Measurements from ENCODE around the gene MTHFSD. TPM values are rescaled to one million over a fixed set of nuclear protein-coding genes. Genes with fewer than 3 reads are reported as not detected.

MTHFSD gene
- total RNA-seq, 1 experiment from 2014 or later: 30.7 TPM

DNA sequence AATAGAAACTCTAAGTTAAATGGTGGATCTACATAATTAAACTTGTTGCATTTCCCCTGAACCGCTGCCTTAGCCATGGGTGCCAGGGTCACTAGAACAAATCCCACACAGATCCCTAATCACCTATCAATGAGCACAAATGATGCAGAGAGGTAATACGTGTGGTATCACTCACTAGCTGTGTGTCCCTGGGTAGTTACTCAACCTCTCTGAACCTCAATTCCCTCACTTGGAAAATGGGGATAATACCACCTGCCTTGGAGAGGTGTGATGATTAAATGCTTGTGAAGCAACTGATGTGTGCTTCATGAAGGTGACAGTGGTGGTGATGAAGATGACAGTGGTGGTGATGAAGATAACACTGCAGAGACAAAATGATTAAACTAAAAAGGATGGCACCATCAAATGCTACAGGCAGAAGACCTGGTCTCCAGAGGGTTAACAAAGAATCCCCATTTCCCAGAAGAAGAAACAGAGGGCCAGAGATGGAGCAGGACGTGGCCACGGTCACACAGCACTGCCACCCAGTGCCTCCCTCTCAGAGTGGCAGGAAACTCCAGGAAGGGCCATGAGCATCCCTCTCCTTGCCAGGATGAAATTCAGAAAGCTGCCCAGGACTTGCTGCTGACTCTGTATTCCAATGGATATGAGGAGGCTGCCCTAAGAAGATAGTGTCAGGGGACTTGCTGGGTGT lies 62.6 kb downstream of the MTHFSD start:
- no peak for DNase-seq (ENCODE audit: unreplicated experiment)
- intact Hi-C loops (cut with micrococcal nuclease): no loop called here
- Mint-ChIP-seq H3K9me3 (ENCODE audit: unreplicated experiment) (no peaks in the 10 kb centered on the region), H3K4me1 (ENCODE audit: insufficient read depth, unreplicated experiment) (peaks cover 10% of the 10 kb centered on the region), H3K36me3 (ENCODE audit: insufficient read depth, unreplicated experiment) (no peaks in the 10 kb centered on the region), H3K27ac (ENCODE audit: low read depth, unreplicated experiment) (no peak overlapping the region), H3K4me3 (ENCODE audit: unreplicated experiment) (no peak overlapping the region), H3K27me3 (ENCODE audit: insufficient read depth, unreplicated experiment) (peaks cover 98% of the 10 kb centered on the region)
- BruUV-seq (replicated peaks): no TSS peak
- ChIA-PET CTCF (interaction anchor here (0.8 kb wide), 1 partner anchor 25 kb away, joined by 5 read pairs; no protein-coding TSS in a partner anchor), POLR2A (interaction anchor here (0.8 kb wide), 1 partner anchor 21 kb away, joined by 5 read pairs; no protein-coding TSS in a partner anchor)
- TF ChIP-seq, protein P1, sequence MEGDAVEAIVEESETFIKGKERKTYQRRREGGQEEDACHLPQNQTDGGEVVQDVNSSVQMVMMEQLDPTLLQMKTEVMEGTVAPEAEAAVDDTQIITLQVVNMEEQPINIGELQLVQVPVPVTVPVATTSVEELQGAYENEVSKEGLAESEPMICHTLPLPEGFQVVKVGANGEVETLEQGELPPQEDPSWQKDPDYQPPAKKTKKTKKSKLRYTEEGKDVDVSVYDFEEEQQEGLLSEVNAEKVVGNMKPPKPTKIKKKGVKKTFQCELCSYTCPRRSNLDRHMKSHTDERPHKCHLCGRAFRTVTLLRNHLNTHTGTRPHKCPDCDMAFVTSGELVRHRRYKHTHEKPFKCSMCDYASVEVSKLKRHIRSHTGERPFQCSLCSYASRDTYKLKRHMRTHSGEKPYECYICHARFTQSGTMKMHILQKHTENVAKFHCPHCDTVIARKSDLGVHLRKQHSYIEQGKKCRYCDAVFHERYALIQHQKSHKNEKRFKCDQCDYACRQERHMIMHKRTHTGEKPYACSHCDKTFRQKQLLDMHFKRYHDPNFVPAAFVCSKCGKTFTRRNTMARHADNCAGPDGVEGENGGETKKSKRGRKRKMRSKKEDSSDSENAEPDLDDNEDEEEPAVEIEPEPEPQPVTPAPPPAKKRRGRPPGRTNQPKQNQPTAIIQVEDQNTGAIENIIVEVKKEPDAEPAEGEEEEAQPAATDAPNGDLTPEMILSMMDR (IDR thresholded peaks at IDR 0.05; ENCODE audit: unreplicated experiment): no peak

DNA sequence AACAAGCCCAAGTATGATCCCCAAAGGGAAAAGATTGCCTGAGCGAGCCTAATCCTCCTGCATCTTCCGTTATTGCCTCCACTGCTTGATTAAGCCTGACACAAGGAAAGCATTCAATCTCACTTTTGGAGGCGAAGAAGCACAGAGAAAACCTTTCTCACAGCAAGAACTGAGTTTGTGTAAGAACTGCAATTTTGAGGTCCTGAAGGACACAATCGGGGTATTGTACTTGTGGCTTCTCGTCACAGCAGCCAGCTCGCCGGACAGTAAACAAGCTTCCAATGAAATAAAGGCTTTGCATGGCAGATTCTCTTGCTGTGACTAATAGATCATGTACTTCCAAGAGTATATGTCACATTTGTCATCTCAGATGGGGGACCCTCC lies 63.4 kb downstream of the MTHFSD start:
- no peak overlapping the region for H3K4me3 Mint-ChIP-seq (ENCODE audit: unreplicated experiment)
- H3K27me3 Mint-ChIP-seq (ENCODE audit: insufficient read depth, unreplicated experiment): peaks cover 99% of the 10 kb centered on the region
- H3K27ac Mint-ChIP-seq (ENCODE audit: low read depth, unreplicated experiment): no peak overlapping the region
- TF ChIP-seq, protein P1 (IDR thresholded peaks at IDR 0.05; ENCODE audit: unreplicated experiment): no peak
- H3K36me3 Mint-ChIP-seq (ENCODE audit: insufficient read depth, unreplicated experiment): no peaks in the 10 kb centered on the region
- POLR2A ChIA-PET: no interaction called here
- no TSS peak for BruUV-seq (replicated peaks)
- H3K9me3 Mint-ChIP-seq (ENCODE audit: unreplicated experiment): no peaks in the 10 kb centered on the region
- intact Hi-C loops (cut with micrococcal nuclease): no loop called here
- H3K4me1 Mint-ChIP-seq (ENCODE audit: insufficient read depth, unreplicated experiment): peaks cover 10% of the 10 kb centered on the region
- no peak for DNase-seq (ENCODE audit: unreplicated experiment)
- CTCF ChIA-PET: no interaction called here

DNA sequence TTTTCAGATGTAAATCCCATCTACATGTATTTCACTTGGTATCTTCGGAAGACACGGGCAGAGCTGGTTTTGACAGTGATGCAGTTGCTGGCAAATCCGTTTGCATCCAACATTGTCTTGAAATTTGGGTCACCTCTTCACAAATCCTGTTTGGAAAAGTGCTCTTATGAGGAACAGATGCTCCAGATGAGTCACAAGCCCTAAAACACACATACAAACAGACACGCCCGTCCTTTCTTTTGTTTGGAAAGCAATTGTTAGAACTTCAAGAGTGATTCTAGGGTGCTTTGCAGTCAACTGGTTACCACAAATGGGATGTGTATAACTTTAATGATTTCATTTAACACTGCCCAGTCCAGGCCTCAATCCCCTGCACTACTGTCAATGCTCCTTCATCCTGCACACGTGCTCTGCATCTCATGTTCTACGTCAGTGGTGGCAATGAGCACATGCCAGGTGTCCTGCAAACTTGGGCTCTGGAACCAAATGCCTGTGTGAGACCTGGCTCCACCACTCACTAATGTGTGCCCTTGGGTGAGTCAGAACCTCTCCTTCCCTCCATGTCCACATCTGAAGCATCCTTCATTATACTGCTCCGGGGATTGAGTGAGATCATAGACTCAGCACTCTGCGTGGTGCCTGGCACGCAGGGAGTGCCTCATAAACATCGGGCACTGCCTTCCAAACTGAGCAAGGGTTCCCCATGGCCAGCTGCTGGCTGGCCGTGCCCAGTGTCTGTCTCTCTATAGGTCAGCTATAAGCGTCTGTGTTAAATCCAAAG lies 64.0 kb downstream of the MTHFSD start:
- Mint-ChIP-seq H3K36me3 (ENCODE audit: insufficient read depth, unreplicated experiment) (no peaks in the 10 kb centered on the region), H3K4me3 (ENCODE audit: unreplicated experiment) (no peak overlapping the region), H3K9me3 (ENCODE audit: unreplicated experiment) (no peaks in the 10 kb centered on the region), H3K27ac (ENCODE audit: low read depth, unreplicated experiment) (no peak overlapping the region), H3K4me1 (ENCODE audit: insufficient read depth, unreplicated experiment) (peaks cover 10% of the 10 kb centered on the region), H3K27me3 (ENCODE audit: insufficient read depth, unreplicated experiment) (peaks cover 99% of the 10 kb centered on the region)
- intact Hi-C loops (cut with micrococcal nuclease): no loop called here
- TF ChIP-seq, protein P1 (IDR thresholded peaks at IDR 0.05; ENCODE audit: unreplicated experiment): no peak
- CTCF ChIA-PET: no interaction called here
- no TSS peak for BruUV-seq (replicated peaks)
- POLR2A ChIA-PET: no interaction called here
- no peak for DNase-seq (ENCODE audit: unreplicated experiment)

- Mint-ChIP-seq H3K27me3 (ENCODE audit: insufficient read depth, unreplicated experiment) (peaks cover 79% of the 10 kb centered on the region), H3K27ac (ENCODE audit: low read depth, unreplicated experiment) (no peak overlapping the region), H3K4me3 (ENCODE audit: unreplicated experiment) (no peak overlapping the region), H3K9me3 (ENCODE audit: unreplicated experiment) (no peaks in the 10 kb centered on the region), H3K4me1 (ENCODE audit: insufficient read depth, unreplicated experiment) (peaks cover 4% of the 10 kb centered on the region), H3K36me3 (ENCODE audit: insufficient read depth, unreplicated experiment) (no peaks in the 10 kb centered on the region)
- POLR2A ChIA-PET: no interaction called here
- no peak for DNase-seq (ENCODE audit: unreplicated experiment)
- no TSS peak for BruUV-seq (replicated peaks)
- TF ChIP-seq, protein P1 (IDR thresholded peaks at IDR 0.05; ENCODE audit: unreplicated experiment): no peak
- intact Hi-C loops (cut with micrococcal nuclease): no loop called here
- CTCF ChIA-PET: no interaction called here
Observed at GRCh38 chr16:86485746-86486145, 69.3 kb downstream of the MTHFSD start.
